GM21619 (cell line): ENCODE data around the gene NHS.
"Not testable (repeated sequence)": the region's sequence is repeated elsewhere in the genome, so short reads cannot be mapped to it uniquely, and the experiment has no call there.

Experiments
- ATAC-seq: cut with Tn5 transposase; IDR thresholded peaks from one replicate; pipeline ENCODE4 v1.9.1; 2021; ENCODE audit not compliant: unreplicated experiment

The NHS gene

DNA sequence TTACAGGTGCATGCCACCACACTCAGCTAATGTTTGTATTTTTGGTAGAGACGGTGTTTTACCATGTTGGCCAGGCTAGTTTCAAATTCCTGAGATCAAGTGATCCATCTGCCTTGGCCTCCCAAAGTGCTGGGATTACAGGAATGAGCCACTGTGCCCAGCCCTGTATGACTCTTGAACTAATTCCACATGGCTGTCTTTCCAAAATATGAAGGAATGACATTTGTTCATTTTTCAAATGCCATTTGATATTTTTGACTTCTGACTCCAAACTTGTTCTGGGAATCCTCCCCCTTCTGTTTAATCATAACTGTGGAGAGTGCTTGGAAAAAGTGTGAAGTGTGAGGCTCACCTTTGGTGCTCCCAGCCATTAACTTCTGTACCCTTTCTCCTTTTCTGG is 119.2 kb downstream of the NHS start:
- ATAC-seq, result no peak

DNA sequence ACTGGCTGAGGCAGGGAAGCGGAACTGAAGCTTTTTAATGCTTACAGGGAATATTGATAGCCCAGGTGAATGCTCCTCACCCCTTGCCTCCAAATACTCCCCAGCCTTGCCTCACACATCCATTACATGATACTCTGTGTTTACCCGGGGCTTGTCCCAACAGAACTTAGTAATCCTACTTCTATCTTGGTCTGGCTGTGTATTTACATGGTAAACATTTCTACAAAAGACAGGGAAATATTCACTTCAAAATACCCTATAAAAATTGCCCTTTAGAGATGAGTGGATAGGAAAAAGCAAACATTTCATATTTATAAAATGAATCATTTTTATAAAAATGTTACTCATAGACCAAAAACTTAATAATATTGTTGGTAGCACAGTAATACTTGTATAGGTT is 120.1 kb downstream of the NHS start:
- no peak for ATAC-seq

DNA sequence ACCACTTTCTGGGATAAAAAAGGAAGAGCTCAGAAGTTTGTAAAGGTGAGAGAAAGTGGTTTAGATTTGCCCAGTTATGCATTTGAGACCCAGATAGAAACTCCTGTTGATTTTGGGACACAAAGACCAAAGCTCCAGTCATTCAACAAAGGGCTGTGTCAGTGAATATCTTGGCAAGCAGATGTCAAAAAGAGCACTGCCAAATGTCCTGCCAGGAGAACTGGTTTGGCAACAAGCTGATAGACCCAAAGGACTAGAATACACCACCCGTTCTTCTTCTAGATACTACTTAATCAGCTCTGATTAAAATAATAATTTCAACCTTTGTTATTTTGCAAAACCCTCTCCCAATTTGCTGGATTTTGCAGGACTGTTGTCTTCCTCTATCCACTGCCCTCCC is 121.4 kb downstream of the NHS start:
- ATAC-seq, result no peak

DNA sequence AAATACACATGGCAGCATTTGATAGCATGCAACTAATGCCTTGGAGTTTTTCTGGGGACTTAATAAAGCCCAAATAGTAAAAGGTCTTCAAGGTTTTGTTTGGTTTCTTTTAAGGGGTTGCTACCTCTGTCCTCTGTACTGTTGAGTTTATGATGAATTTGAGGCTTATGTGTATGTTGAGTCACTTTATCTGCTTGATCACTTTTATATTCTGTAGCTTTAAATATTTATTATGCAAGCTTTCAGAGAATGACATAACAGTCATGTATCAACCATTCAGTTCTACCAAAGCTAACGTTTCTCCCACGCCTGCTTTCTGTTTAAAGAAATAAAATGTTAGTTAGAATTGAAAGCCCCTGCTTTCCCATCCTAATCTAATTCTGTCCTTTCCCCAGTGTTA is 122.2 kb downstream of the NHS start:
- no peak for ATAC-seq

DNA sequence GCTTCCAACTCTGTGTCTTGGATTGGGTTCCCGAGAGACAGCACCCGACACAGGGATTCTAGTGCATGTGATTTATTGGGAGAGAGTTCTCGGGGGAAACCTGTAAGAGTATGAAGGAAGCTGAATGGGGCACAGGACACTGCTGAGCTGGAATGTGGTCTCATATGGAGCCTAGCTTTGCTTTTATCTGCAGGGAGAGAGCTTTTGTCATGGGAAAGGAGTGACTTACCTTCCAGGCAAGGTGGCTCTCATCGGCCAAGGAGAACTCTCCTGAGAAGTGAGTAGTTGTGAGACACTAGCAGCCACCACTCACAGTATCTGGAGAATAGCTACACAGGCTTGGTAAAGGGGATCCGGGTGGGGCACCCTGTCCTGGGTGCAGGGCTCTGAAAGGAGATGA is 124.5 kb downstream of the NHS start:
- ATAC-seq, result no peak

DNA sequence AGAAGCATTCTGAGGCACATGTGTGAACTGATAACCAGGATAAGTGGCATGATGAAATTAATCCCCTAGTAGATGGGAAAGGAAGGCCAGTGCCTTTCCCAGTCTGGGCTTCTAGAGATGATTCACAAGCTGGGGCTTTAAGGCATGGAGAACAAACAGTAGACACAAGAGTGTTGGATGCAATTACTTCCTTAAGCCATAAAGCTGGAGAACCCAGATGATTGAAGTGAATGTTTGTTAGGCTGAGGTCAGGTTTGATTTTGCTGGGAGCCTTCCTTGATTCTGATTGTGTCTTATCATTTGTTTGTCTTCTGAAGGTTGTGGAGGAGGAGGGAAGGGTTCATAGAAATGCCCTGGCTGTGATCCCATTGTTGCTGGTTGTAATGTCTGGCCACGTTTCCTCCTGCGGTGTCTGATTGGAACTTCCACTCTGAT is 125.2 kb downstream of the NHS start:
- no peak for ATAC-seq

DNA sequence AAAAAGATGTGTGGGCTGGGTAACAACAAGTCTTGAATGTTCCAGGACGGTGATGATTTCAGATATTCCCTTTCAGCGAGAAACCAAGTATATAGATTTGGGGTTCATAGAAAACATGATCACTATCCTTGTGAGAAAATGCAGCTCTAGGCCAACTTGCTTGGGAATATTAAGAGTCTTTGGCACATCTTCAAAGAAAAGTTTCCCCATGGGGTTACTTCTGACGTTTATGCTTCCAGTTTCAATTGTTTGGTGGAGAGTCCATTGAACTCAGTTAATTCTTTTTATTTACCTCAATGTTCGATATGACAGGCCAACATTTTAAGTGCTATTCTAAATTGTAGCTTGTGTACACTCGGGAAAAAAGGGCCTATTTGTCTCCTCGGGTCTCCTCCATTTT is 126.7 kb downstream of the NHS start:
- no peak for ATAC-seq

DNA sequence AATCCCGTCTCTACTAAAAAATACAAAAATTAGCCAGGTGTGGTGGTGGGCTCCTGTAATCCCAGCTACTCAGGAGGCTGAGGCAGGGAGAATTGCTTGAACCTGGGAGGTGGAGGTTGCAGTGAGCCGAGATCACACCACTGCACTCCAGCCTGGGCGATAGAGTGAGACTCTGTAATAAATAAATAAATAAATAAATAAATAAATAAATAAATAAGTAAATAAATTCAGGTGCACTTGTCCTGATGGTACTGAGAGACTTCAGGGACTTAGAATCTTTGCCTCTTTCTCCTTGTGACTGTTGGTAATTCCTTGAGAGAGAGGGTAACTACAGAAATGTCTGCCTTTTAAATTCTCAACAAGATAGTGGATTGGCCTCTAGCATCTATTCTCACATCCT is 131.4 kb downstream of the NHS start:
- not testable (repeated sequence) for ATAC-seq

DNA sequence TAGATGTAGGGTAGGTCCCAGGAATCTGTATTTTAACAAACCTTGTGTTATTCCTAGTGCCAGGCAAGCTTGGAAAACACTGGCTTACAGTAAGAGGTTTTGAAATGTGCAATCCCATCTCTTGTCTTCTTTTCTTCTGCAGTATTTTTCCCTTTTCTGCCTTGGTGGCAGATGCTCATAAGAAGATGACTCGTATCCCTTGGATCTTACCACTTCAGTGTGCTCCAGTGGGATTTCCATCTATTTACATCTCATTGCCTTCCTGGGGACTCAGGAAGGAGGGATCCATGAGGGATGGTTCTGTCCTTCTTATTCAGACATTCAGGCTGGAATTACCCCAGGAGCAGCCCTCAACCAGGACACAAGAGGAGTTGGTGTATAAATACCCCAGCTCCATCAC is 136.6 kb downstream of the NHS start:
- no peak for ATAC-seq

DNA sequence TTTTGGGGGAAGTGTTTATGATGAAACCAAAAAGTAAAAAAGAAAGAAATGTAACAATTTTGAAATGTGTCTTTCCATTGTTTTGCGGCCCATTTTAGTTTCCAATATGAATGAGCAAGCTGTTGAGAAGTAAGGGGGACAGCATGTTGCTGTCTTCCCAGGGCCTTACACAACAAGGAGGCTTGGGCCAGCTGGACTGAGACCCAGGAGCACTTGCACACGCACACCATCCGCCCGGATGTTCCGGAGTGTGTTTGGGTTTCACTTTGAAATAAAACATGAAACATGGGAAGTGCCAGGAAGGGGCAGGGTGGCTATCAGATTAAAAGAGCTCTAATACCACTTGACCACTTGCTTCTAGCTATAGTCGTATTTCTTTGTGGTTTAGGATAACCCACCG is 144.4 kb downstream of the NHS start:
- ATAC-seq, result no peak

DNA sequence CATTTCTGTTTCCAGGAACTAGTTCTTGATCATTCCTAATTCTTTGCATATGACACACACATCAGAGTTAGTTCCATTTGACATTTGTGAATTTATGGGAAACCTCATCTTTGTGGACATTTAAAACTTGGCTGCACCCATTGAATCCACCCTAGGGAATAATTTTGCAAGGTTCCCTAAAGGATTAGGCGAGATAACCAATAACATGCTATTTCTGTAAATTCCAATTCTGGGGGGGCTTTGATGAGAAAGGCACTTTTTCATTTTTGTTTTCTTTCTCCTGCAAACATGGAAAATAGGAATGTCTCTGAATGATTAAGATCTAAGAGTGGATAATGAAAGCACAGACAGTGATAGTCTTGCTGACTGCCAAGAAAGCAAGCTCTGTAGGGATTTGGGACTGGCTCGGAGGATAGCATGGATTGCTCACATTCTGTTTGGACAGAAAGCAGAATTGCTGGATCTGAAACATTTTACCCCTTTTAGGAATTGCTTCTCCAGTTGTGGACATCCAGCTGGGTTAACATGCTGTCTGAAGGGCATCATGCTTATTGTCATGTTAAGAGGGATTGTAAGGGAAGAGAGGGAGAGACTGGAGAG is 145.1 kb downstream of the NHS start:
- ATAC-seq, result no peak

DNA sequence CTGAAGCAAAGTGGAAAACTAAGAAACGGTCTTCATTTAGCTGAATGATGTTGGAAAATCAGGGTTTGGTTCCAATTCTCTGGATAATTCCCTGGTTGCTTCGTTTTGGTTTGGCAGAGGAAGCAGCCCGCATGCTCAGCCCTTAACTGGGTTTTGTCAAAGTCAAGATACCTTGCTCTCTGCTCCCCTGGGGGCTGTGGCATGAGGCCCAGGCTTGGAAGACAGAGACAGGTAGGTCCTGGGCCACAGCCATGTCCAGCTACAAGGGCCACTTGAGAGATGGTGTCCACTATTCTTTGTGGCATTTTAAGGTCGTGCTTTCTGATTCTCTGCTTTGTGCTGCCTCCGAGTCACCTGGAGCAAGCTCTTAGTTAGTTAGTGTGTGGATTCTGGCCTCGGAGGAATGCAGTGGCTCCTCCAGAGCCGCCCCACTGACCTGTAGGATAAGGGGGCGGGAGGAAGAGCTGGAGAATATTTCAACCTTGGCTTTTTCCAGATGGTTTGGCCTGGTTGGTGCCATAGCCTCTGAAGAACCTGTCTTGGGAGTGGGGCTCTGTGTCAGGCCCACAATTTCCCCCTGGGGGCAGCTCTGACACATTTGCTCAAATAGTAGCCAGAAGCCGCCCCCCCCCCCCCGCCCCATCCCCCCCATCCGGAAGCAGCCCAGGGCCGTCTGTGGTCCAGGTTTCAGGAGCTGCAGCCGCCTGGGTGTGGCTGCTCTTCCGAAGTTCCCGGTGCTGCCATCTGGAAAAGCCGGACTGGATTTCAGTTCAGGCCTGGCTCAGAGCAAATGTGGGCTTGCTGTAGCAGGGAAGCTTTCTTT is 147.1 kb downstream of the NHS start:
- no peak for ATAC-seq

DNA sequence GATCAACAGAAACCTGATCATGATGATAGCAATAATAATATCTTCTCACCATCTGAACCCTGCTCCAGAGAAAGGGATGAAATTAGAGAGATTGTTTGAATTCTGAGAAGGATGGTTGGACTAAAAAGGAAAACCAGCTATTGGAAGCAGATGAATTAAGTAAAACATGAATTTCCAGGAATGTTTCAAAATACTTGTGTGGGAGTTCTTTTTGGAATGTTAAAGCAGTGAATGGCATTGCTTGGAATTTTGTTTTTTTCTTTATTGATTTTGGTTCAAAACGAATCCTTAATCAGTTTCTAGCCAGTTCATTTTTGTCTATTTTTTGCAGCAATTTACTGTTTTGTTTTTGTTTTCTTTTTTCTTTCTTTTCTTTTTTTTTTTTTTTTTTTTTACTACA is 150.3 kb downstream of the NHS start:
- ATAC-seq, result no peak

DNA sequence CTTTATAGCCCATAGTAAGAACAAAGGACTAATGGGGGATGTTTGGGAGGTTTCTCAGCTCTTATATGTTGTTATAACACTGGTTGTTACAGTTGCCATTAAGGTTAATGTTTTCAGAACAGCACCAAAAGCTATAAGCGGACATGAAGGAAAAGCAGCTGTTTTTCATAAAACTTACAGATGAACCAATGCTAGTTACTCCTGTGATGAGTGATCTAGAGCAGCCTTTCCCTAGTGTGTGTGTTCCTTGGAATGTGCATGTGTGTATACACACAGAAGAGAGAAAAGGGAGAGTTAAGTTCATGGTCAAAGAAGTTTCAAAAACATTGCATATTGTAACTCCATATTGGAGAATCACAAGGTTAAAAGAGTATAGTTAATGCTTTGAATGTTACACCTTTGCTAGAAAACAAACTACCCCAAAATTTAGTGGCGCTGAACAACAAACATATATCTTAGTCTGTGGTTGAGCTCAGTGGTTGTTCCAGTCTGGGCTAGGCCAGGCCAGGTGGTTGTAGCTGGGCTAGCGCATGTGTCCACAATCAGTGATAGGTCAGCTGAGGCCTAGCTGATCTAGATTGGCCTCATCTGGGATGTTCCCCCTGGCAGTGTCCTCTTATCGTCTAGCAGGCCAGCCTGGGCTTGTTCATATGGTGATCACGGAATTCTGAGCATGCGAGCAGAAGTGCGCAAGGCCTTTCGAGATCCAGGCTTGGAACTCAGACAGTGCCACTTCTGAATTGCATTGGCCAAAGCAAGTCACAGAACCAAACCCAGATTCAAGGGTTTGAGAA is 151.0 kb downstream of the NHS start:
- no peak for ATAC-seq

DNA sequence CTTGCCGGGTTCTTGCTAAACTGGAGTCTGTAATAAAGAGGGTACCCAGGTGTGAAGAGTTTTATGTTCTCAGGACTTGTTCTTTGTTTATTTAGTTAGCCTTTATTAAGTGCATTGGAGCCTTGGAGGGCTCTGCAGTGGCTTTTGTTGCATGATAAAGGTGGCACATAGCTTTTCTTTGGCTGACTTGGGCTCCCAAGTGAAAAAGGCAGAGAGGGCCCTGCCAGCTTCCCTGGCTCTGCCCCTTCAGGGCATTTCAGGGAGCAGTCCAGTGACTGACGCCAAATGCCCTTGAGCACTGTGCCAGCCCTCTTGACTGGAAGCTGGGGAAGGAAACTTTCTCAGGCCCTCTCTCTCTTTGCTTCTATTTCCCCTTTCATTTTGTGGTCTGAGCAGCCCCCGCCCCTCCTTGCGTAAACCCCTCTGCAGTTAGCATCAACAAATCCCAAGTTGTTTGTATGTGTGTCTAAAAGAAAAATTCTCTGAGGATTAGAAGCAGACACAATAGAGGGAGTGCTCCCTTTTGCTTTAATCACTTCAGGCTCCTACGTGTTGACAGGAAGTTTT is 152.2 kb downstream of the NHS start:
- ATAC-seq, result no peak

DNA sequence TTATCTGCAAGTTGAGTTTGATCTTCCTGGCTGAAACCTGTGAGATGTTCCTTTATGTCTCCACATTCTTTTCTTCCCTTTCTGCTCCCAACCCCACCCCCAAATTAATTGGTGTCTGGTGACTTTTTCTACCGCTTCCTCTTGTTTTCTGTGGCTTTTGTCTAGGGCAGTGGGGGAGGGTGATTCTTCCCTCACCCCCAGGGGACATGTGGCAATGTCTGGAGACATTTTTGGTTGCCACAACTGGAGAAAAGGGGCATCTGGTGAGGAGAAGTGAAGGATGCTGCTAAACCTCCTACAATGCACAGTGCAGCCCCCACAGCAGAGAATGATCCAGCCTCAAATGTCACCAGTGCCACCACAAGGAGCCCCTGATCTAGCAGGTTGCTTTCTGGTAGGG is 152.9 kb downstream of the NHS start:
- no peak for ATAC-seq

DNA sequence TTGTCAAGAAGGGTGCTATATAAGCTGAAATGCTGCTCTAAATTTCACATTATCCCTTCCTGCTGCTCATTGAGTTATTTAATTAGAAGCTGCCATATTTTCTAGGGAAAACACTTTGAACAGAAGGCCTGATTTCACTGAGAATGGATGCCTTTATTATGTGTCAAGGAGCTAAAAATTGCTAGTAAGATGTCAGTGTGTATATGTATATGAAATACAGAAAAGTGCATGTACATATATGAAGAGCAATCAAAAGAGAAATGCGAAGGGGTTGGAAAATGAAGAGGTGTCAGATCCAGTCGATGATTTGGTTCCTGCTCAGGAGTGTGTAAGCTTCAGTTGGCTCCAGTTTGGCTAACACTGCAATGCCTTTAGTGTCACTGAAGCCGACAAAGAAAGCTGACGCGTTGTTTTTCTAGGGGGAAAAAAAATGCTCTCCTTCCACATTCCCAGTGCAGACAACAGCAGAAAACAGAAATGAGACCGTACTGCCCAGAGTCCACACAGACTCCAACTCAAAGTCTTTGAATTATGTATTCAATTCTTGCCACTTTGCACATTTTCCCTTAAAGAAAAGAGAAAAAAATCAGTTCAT is 154.2 kb downstream of the NHS start:
- no peak for ATAC-seq

DNA sequence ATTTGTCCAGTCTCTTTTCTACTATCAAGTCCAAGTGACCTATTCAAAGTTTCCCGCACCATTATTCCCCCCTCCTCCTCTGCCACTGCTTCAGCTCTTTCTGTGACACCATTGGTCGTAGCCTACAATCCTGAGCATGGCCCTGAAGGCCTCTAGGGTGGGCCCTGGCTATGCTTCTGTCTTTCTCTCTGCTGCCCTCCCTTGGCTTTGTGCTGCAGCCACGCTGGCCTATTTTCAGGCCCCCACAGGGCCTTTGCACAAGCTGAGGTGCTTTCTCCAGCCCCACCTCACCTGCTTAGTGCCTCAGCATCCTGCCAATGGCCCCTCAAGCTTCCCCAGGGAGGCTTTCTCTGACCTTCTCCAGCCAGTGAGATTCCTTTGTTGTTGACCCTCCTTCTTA is 156.5 kb downstream of the NHS start:
- no peak for ATAC-seq

DNA sequence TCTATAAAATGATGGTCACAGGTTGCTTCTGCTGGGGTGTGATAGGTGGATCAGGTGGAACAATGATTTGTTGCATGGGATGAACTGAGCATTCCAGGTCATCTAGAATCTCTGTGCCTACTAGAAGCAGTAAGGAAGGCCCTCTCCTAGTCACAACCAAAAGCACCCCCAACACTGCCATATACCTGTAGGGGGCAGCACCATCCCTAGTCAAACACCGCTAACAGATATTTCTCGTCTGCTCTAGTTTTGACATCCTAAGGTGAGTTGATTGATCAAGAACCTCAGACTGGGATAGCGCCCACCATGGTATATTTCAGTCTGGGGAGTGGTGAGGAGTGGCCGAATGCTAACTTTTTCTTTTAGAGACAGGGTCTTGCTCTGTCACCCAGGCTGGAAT is 160.2 kb downstream of the NHS start:
- no peak for ATAC-seq

DNA sequence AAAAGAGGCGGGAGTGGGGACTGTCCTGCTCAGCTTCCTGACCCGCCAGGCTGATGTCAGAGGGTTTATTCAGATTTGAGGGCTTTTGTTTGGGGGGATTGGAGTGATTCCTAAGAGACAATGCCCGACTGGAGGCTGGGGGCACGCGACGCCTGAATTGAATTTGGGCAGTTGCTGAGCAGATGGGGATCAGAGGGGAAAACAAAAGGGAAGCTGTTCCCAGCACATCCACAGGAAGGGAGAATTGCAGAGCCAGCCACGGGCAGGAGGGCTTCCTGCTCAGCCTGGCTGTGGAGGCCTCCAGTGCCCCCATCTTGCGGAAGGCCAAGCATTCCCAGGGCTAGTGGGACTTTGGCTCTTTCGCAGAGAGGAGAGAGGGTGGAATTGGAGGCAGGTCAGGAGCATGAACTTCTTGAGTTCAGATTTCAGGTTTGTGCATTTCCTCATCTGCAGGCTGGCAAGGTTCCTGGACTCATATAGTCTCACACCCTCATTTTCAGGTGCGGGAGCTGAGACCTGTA is 162.8 kb downstream of the NHS start:
- ATAC-seq, result no peak

DNA sequence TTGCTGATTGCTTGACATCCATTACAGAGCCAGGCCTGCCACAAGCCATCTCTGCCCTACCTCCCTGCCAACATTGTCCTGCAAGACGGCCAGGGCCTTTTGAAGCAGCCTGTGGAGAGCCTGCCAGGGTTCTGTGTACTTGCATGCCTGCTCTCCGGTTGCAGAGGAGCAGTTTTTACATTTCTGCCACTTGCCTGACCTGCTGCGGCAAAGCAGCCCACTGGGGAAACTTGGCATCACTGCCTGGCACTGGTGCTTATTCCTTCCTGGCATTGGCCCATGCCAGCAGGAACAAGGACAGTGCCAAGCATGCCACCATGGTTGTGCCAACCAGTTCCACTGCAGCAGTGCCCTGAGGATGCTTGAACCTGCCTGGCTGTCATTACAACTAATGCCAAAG is 167.1 kb downstream of the NHS start:
- no peak for ATAC-seq
